A673 (cell line): ENCODE measurements around the gene PPP1R14B. TPM values are rescaled to one million over a fixed set of nuclear protein-coding genes. Genes with fewer than 3 reads are reported as not detected.
A peak's percentile ranks its signal among the peaks of the same experiment; 100 is the strongest.

Source experiments
- BruUV-seq: library from RNA; stranded (reverse); fragments of 400-500 nt; replicated peaks from 2 replicates; lab custom pipeline; 2021; lab: Mats Ljungman, UMichigan
- CTCF ChIA-PET: fragments of 300-600 bp; sonication (Branson Sonifier 250); formaldehyde crosslinking; loops from one replicate; lab custom pipeline; 2022; ENCODE audit warnings: antibody characterized with exemption; lab: Charles Lee
- POLR2A ChIA-PET: fragments of 300-600 bp; sonication (Branson Sonifier 250); formaldehyde crosslinking; loops from one replicate; lab custom pipeline; 2022; ENCODE audit warnings: antibody characterized with exemption; ENCODE audit not compliant: low non-redundant PET; lab: Charles Lee
- DNase-seq: peaks from one replicate; pipeline ENCODE4 v3.0.0-alpha.2; 2015; ENCODE audit warnings: low spot score
- H3K27ac ChIP-seq: fragments of 200-600 bp; sonication (generic); 2 replicates; pipeline ENCODE4 v1.5.1; 2016; ENCODE audit warnings: mixed run types, low read depth, mild to moderate bottlenecking, mixed read lengths, antibody characterized with exemption, low read length; ENCODE audit not compliant: poor library complexity, severe bottlenecking
- H3K27me3 ChIP-seq: fragments of 200-600 bp; sonication (generic); replicated peaks from 2 replicates; pipeline ENCODE4 v1.6.1; 2017; ENCODE audit warnings: mixed run types, low read depth, mild to moderate bottlenecking, mixed read lengths, antibody characterized with exemption, low read length; ENCODE audit not compliant: insufficient read depth, poor library complexity
- H3K36me3 ChIP-seq: fragments of 200-600 bp; sonication (generic); 2 replicates; pipeline ENCODE4 v1.6.1; 2016; ENCODE audit warnings: mixed run types, mild to moderate bottlenecking, mixed read lengths, antibody characterized with exemption, low read length; ENCODE audit not compliant: insufficient read depth, poor library complexity, severe bottlenecking
- H3K4me1 ChIP-seq: fragments of 200-600 bp; sonication (generic); 2 replicates; pipeline ENCODE4 v1.6.1; 2017; ENCODE audit warnings: mixed run types, mild to moderate bottlenecking, mixed read lengths, antibody characterized with exemption, low read length; ENCODE audit not compliant: insufficient read depth, poor library complexity, severe bottlenecking
- H3K4me3 ChIP-seq: fragments of 200-600 bp; sonication (generic); 2 replicates; pipeline ENCODE4 v1.5.1; 2016; ENCODE audit warnings: low read depth, mixed run types, mild to moderate bottlenecking, mixed read lengths, low read length; ENCODE audit not compliant: poor library complexity, severe bottlenecking
- H3K9me3 ChIP-seq: fragments of 200-600 bp; sonication (generic); 2 replicates; pipeline ENCODE4 v1.6.1; 2016; ENCODE audit warnings: mixed run types, low read depth, mild to moderate bottlenecking, mixed read lengths, antibody characterized with exemption, low read length; ENCODE audit not compliant: poor library complexity, severe bottlenecking
- EZH2 ChIP-seq: fragments of 200-600 bp; sonication (generic); IDR thresholded peaks from 2 replicates; pipeline ENCODE4 v1.6.1; 2017; ENCODE audit warnings: borderline replicate concordance, low read depth, mild to moderate bottlenecking, mixed read lengths, antibody characterized with exemption, low read length; ENCODE audit not compliant: poor library complexity, severe bottlenecking
- intact Hi-C: fragments of 100-400 bp; cut with micrococcal nuclease; formaldehyde crosslinking; loops from one replicate; pipeline ENCODE4 v1.10.0; 2022; ENCODE audit not compliant: unreplicated experiment
- total RNA-seq: library from RNA; stranded (reverse); gene quantifications from 2 replicates; pipeline ENCODE4 v1.2.3, GENCODE V29; 2021
- TF ChIP-seq, protein P1 (sequence below): fragments of 300-800, 200-600 bp; sonication (generic); conservative IDR thresholded peaks from 2 replicates; pipeline ENCODE4 v1.5.1; 2017; ENCODE audit warnings: low read depth, mild to moderate bottlenecking, antibody characterized with exemption, low read length, moderate library complexity, mixed read lengths

PPP1R14B gene
- total RNA-seq, 1 experiment from 2014 or later, result 378 TPM

DNA sequence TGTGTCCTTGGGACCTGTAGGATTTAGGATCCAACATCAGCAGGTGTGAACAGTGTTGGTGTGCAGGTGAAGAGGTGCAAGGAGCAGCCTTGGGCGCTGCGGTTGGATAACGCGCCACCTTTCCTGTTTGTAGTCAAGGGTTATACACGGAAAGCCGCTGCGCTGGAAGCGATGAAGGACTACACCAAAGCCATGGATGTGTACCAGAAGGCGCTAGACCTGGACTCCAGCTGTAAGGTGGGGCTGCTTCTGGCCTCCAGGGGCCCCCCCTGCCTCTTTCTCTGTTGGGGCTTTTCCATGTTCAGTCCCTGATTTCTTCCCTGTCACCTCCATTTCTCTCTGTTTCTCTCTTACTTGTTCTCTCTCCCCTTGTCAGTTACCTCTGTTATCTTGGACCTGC, 43.8 kb downstream of the PPP1R14B start:
- no peak for DNase-seq
- peaks cover 74% of the 10 kb centered on the region for H3K36me3 ChIP-seq
- H3K4me3 ChIP-seq, result no peak overlapping the region
- ChIA-PET CTCF (no interaction called here), POLR2A (no interaction called here)
- no TSS peak for BruUV-seq
- H3K27ac ChIP-seq, result peak overlapping the region; percentile 74
- intact Hi-C loops, result no loop called here
- H3K4me1 ChIP-seq, result peaks cover 44% of the 10 kb centered on the region
- H3K27me3 ChIP-seq, result no peaks in the 10 kb centered on the region
- no peaks in the 10 kb centered on the region for H3K9me3 ChIP-seq
- TF ChIP-seq, protein P1, sequence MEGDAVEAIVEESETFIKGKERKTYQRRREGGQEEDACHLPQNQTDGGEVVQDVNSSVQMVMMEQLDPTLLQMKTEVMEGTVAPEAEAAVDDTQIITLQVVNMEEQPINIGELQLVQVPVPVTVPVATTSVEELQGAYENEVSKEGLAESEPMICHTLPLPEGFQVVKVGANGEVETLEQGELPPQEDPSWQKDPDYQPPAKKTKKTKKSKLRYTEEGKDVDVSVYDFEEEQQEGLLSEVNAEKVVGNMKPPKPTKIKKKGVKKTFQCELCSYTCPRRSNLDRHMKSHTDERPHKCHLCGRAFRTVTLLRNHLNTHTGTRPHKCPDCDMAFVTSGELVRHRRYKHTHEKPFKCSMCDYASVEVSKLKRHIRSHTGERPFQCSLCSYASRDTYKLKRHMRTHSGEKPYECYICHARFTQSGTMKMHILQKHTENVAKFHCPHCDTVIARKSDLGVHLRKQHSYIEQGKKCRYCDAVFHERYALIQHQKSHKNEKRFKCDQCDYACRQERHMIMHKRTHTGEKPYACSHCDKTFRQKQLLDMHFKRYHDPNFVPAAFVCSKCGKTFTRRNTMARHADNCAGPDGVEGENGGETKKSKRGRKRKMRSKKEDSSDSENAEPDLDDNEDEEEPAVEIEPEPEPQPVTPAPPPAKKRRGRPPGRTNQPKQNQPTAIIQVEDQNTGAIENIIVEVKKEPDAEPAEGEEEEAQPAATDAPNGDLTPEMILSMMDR, result no peak
- TF ChIP-seq EZH2, result no peak

DNA sequence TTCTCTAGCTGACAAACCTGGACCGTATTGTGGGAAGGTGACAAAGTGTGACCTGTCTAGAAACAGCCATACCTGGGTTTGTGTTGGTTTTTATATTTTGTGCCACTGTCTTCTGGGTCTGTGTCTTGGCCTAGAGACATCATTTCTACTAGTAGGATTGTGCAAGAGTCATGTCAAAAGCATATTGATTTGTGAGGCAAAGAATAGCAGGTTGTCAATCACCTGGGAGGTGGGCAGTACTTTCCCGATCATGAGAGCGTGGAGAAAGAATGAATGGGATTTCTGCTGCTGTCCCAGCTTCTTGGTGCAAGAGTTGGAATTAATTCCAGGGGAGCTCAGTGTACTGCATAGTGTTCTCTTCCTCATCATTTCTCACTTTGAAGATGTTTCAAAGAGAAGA, 45.2 kb downstream of the PPP1R14B start:
- H3K4me3 ChIP-seq, result no peak overlapping the region
- H3K27ac ChIP-seq, result no peak overlapping the region
- H3K27me3 ChIP-seq, result no peaks in the 10 kb centered on the region
- DNase-seq, result no peak
- H3K36me3 ChIP-seq, result peaks cover 88% of the 10 kb centered on the region
- CTCF ChIA-PET, result interaction anchor here (0.6 kb wide), 1 partner anchor 100 kb away, joined by 6 read pairs; no protein-coding TSS in a partner anchor
- no TSS peak for BruUV-seq
- no peak for TF ChIP-seq EZH2
- intact Hi-C loops, result no loop called here
- POLR2A ChIA-PET, result no interaction called here
- H3K4me1 ChIP-seq, result peaks cover 29% of the 10 kb centered on the region
- no peaks in the 10 kb centered on the region for H3K9me3 ChIP-seq

DNA sequence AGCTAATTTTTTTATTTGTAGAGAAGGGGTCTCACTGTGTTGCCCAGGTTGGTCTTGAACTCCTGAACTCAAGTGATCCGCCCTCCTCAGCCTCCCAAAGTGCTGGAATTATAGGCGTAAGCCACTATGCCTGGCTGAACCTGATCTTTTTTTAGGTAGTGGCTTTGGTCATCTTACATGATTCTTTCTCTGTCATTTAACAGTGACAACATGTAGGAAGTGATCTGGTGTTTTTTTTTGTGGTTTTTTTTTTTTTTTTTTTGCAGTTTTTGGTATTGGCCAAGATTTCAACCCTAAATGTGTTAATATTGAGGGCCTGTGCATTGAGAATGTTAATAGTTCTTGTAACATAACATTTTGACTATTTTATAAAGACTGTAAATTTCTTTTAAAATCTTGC, 48.2 kb downstream of the PPP1R14B start:
- Histone ChIP-seq H3K27ac (no peak overlapping the region), H3K36me3 (peaks cover 99% of the 10 kb centered on the region), H3K27me3 (no peaks in the 10 kb centered on the region), H3K9me3 (no peaks in the 10 kb centered on the region), H3K4me3 (no peak overlapping the region), H3K4me1 (no peaks in the 10 kb centered on the region)
- ChIA-PET CTCF (no interaction called here), POLR2A (no interaction called here)
- BruUV-seq, result no TSS peak
- intact Hi-C loops, result no loop called here
- TF ChIP-seq, protein P1, result no peak
- TF ChIP-seq EZH2, result no peak
- DNase-seq, result no peak

DNA sequence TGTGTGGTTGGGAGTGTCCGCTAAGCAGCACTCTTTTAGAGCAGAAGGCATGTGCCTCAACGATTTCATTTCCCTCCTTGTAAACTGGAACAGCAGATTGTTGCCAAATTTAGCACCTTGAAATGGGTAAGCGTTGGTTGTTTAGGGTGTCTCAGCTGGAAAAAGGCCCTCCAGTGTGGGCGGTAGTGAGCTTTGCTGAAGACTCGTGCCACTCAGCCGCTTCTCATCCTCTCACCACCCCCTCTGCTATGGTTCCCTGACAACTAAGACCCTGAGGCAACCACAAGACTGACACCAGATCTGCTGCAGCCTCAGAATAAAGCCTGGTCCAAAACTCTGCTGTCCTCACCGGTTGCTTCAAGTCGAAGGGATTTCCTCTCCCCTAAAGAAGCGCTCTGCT, 50.1 kb downstream of the PPP1R14B start:
- H3K9me3 ChIP-seq, result no peaks in the 10 kb centered on the region
- intact Hi-C loops, result no loop called here
- no peak for DNase-seq
- POLR2A ChIA-PET, result no interaction called here
- CTCF ChIA-PET, result no interaction called here
- no peak overlapping the region for H3K4me3 ChIP-seq
- no peaks in the 10 kb centered on the region for H3K4me1 ChIP-seq
- no peaks in the 10 kb centered on the region for H3K27me3 ChIP-seq
- BruUV-seq, result no TSS peak
- TF ChIP-seq EZH2, result no peak
- TF ChIP-seq, protein P1, result no peak
- H3K36me3 ChIP-seq, result peaks cover 94% of the 10 kb centered on the region
- H3K27ac ChIP-seq, result no peak overlapping the region
